Cardiac fibroblast (primary cell): ENCODE results near the gene AEN.

ENCODE experiments used
- DNase-seq, 2 donors: peaks; one replicate each; pipeline versions ENCODE4 v3.0.0 to v3.0.0-alpha.2; 2010; ENCODE audit warnings: low read depth in 2 of 2
- H3K4me3 ChIP-seq, 2 donors: replicated peaks in 1 of 2; 1 replicate in 1 of 2; 2 replicates in 1 of 2; pipeline ENCODE4 v1.5.1; 2011; ENCODE audit warnings: low read depth in 2 of 2, low read length in 2 of 2, mild to moderate bottlenecking in 2 of 2, moderate library complexity in 1 of 2
- CTCF ChIP-seq: IDR thresholded peaks from one replicate; pipeline ENCODE4 v1.5.1; 2011; ENCODE audit warnings: low read depth, mild to moderate bottlenecking, low read length, inconsistent platforms

The AEN gene

GRCh38 chr15:88613074-88613944 lies 7.8 kb upstream of the AEN start:
- no peak overlapping the region for H3K4me3 ChIP-seq
- DNase-seq = peak; percentile 39 to 53
- TF ChIP-seq CTCF = no peak

DNA sequence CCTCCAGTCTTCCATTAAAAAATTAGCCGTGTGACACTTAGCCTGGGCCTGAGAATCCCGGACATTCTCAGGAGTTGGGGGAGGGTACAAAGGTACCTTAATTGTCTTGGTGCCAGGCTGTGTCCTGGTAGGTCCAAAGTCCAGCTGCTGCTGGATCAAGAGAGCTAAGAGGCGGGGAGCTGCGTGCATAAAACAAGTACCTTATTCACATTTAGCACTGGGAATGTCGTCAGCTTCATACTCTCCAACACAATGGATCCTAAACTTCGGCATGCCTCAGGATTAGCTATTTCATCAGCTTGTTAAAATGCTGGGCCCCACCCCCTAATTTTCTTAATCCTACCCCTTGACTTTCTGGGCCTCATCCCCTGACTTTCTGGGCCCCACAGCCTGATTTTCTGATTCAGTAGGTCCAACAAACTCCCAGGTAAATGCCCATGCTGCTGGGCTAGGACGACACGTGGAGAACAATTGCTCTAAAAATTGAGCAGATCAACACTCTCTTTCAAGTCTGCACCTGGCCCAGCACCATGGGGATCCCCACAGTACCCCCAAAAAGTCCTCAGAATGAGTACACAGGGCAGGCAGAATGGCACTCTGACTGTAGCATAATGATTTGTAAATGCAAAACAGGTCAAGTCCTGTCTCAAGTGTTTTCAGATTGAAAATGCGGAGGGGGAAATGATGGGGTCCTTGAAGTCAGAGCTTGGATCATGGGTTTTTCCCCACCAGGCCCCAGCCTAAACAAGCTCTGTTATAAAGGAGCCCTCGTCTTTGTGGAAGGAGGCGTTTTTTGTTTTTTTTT lies 5.6 kb upstream of the AEN start:
- DNase-seq = no peak
- TF ChIP-seq CTCF = no peak
- no peak overlapping the region for H3K4me3 ChIP-seq

DNA sequence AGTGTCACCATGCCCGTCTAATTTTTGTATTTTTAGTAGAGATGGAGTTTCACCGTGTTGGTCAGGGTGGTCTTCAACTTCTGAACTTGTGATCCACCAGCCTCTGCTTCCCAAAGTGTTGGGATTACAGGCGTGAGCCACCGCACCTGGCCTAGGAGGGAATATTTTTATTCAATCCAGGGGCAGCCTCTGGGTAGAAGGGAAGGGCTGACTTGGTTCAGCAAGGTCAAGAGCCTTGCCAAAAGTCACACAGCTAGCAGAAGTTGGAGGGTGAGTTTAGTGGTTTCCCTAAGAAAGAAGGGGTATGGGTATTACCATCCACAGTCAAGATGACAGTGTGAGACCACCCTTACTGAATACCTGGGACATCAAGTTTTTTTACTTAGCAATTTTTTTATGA lies 4.9 kb upstream of the AEN start:
- no peak overlapping the region for H3K4me3 ChIP-seq
- DNase-seq = no peak
- no peak for TF ChIP-seq CTCF

DNA sequence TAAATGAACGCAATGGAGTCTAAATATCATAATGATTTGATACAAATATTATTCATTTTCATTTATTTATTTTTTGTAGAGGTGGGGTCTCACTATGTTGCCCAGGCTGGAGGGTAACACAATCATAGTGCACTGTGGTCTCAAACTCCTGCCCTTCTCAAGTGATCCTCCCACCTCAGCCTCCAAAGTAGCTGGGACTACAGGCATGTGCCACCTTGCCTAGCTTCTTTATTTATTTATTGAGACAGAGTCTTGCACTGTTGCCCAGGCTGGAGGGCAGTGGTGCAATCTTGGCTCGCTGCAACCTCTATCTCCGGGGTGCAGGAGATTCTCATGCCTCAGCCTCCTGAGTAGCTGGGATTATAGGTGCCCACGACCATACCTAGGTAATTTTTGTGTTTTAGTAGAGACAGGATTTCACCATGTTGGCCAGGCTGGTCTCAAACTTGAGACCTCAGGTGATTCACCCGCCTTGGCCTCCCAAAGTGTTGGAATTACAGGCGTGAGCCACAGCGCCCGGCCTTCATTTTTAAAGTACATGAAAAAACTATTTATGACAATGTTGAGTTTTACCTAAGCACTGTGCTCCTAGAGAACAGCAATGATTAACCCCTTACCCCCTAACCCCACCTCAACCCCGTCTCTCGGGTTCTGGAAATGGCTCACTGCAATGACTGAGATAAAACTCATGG lies 4.0 kb upstream of the AEN start:
- no peak for DNase-seq

DNA sequence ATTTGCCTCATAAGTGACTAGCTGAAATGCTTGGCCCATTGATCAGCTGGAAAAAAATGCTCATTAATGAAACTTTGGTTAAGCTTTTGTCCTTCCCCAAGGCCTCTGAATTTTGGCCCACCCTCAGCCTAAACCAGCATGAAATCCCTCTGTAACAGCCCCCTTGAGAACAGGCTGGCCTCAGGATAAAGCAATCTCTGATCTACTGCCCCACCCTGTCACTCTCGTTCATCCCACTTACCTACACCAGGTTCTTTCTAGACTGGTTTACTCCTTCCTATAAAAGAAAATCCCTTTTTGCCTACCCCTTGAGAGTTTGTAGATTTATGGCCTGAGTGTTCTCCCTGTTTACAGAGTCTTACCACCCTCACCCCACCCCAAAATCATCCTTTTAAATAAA lies 3.4 kb upstream of the AEN start:
- DNase-seq = no peak
- no peak overlapping the region for H3K4me3 ChIP-seq
- no peak for TF ChIP-seq CTCF

More for the DNA sequence above, 4.0 kb upstream of the AEN start:
- no peak for TF ChIP-seq CTCF
- no peak overlapping the region for H3K4me3 ChIP-seq

DNA sequence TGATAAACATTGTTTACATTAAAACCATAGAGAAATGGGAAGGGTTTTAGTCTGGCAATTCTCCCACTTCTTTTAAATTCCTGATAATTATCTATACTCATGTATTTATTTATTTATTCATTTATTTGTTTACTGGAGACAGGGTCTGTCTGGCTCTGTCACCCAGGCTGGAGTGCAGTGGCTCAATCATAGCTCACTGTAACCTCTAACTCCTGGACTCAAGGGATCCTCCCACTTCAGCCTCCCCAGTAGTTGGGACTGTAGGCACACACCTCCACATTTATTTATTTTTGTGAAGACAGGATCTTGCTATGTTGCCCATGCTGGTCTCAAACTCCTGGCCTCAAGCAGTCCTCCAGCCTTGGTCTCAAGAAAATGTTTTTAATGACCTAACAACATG lies 2.5 kb upstream of the AEN start:
- DNase-seq = no peak
- no peak overlapping the region for H3K4me3 ChIP-seq
- TF ChIP-seq CTCF = no peak
